ENCODE measurements around the gene KIAA0930.

Gene KIAA0930

GRCh38 chr22:45225732-45226502 lies 14.8 kb downstream of the KIAA0930 start:
- no peak for DNase-seq (ENCODE audit: low spot score)
- no peak for TF ChIP-seq CTCF (IDR thresholded peaks at IDR 0.05; ENCODE audit: extremely low read depth, missing control alignments)

GRCh38 chr22:45224988-45225731 lies 15.5 kb downstream of the KIAA0930 start:
- no peak for TF ChIP-seq CTCF (IDR thresholded peaks at IDR 0.05; ENCODE audit: extremely low read depth, missing control alignments)
- no peak for DNase-seq (ENCODE audit: low spot score)

GRCh38 chr22:45224331-45224730 lies 16.4 kb downstream of the KIAA0930 start:
- no peak for DNase-seq (ENCODE audit: low spot score)

GRCh38 chr22:45223304-45224117 lies 17.2 kb downstream of the KIAA0930 start:
- no peak for TF ChIP-seq CTCF (IDR thresholded peaks at IDR 0.05; ENCODE audit: extremely low read depth, missing control alignments)
- DNase-seq (ENCODE audit: low spot score), result no peak

More at GRCh38 chr22:45224331-45224730, 16.4 kb downstream of the KIAA0930 start:
- no peak for TF ChIP-seq CTCF (IDR thresholded peaks at IDR 0.05; ENCODE audit: extremely low read depth, missing control alignments)

- no peak for DNase-seq (ENCODE audit: low spot score)
- no peak for TF ChIP-seq CTCF (IDR thresholded peaks at IDR 0.05; ENCODE audit: extremely low read depth, missing control alignments)
Measured at GRCh38 chr22:45221201-45221600, 19.5 kb downstream of the KIAA0930 start.

- no peak for TF ChIP-seq CTCF (IDR thresholded peaks at IDR 0.05; ENCODE audit: extremely low read depth, missing control alignments)
- DNase-seq (ENCODE audit: low spot score), result peak; percentile 81
Measured at GRCh38 chr22:45218976-45219375, 21.7 kb downstream of the KIAA0930 start.
